IPS-15b (cell line): ENCODE measurements around the gene SPNS3.

Experiments used
- H3K27me3 ChIP-seq: one replicate; pipeline ENCODE4 v1.6.1; 2013; ENCODE audit warnings: low read length; ENCODE audit not compliant: control insufficient read depth, insufficient read depth
- H3K36me3 ChIP-seq: one replicate; pipeline ENCODE4 v1.6.1; 2013; ENCODE audit warnings: low read length; ENCODE audit not compliant: control insufficient read depth, insufficient read depth
- H3K4me1 ChIP-seq: one replicate; pipeline ENCODE4 v1.6.1; 2013; ENCODE audit warnings: mild to moderate bottlenecking, low read length; ENCODE audit not compliant: control insufficient read depth, insufficient read depth
- H3K4me3 ChIP-seq: one replicate; pipeline ENCODE4 v1.5.1; 2013; ENCODE audit warnings: low read depth, low read length
- H3K9ac ChIP-seq: one replicate; pipeline ENCODE4 v1.6.1; 2013; ENCODE audit warnings: low read depth, mild to moderate bottlenecking, low read length
- H3K9me3 ChIP-seq: one replicate; pipeline ENCODE4 v1.6.1; 2013; ENCODE audit warnings: mild to moderate bottlenecking, low read length; ENCODE audit not compliant: control insufficient read depth, insufficient read depth

Gene SPNS3

DNA sequence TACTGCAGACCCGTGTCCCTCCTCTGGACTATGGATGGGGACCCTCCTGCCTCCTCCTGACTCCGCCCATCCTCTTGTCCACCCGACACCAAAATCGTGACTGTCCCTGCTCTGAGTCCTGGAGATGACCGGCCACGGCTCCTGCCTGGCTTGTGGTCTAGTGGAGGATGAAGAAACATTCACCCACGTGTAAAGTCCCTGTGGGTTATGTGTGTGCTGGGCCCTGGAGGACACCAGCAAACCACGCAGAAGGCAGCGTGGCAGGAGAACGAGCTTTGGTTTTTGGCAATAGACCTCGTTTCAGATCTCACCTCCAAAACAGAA, 76.8 kb downstream of the SPNS3 start:
- H3K27me3 ChIP-seq: no peaks in the 10 kb centered on the region
- no peaks in the 10 kb centered on the region for H3K9me3 ChIP-seq
- no peak overlapping the region for H3K4me3 ChIP-seq
- H3K36me3 ChIP-seq: no peaks in the 10 kb centered on the region
- H3K4me1 ChIP-seq: no peaks in the 10 kb centered on the region
- H3K9ac ChIP-seq: no peak overlapping the region

DNA sequence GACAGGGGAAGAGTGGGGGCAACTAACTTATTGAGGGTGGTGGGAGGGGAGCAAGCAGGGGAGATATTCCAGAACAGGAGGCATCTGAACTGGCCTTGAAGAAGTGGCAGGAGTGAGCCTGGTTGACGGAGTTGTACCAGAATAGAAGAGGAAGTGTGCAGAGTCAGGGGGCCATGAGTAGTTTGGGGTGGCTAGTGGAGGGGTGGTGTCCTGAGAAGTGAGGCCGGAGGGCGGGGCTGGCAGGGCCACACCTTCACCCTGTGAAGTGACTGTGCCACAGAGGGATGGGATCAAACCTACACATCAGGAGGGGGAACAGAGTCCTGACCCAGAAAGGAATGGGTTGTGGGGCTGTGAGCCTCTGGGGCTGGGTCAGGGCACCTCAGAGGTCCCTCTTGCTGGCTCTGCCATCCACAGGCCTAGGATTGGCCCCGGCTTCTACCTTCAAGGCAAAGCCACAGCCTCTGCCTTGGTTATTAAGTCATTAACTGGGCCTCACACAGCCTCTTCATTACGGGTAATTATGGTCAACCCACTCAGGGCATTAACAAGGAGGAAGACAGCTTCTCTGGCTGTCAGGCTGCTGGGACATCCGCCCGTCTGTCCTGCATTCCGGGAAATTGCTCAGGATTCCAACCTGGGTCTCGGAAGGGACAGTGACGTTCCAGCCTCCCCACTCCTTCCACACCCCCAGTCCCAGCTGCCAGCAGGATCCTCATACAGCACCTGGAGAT, 77.6 kb downstream of the SPNS3 start:
- Histone ChIP-seq H3K9ac (no peak overlapping the region), H3K4me1 (no peaks in the 10 kb centered on the region)

DNA sequence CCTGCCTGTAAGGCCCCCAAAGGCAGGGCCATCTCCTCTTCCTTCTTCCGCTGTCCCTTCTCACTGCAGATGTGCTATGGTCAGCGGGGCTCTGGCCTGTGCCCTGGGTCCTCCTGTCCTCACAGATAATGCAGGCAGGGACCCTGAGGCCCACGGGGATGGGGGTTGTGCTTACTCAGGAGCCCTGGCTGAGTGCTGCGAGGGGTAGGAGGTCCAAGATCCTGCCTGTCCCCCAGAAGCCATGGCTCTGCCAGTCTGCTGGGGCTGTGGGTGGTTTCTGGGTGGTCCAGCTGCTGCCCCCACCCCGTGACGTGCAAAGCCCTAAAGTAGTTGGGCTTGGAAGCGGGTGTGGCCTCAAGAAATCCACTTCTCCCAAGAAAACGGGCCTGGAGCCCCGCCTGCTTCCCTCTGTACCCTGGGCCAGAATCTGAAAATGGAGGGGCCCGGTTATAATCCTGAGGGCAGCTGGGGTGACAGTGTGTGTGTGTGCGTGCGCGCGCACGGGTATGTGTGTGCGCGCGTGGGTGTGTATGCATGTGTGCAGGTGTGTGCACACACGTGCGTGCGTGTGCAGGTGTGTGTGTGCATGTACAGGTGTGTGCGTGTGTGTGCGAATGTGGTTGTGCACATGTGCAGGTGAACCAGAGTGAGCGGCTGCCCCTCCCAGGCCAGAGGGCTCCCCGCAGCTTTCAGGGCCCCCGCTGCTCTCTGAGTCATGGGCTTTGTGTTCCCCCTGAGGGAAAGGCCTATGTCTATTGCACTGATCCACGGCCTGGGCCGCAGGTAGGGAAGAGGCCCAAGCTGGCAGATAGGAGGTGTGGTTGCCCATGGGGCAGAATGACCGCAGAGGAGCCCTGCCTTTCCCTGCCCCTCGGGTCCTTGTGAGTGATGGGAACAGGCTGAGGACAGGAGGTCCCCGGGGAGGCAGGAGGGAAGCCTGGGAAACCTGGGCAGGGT, 78.7 kb downstream of the SPNS3 start:
- H3K27me3 ChIP-seq: no peaks in the 10 kb centered on the region
- H3K9me3 ChIP-seq: no peaks in the 10 kb centered on the region
- H3K4me1 ChIP-seq: no peaks in the 10 kb centered on the region
- no peak overlapping the region for H3K9ac ChIP-seq
- H3K4me3 ChIP-seq: no peak overlapping the region
- no peaks in the 10 kb centered on the region for H3K36me3 ChIP-seq

More for the DNA sequence above, 77.6 kb downstream of the SPNS3 start:
- Histone ChIP-seq H3K9me3 (no peaks in the 10 kb centered on the region), H3K36me3 (no peaks in the 10 kb centered on the region), H3K4me3 (no peak overlapping the region), H3K27me3 (no peaks in the 10 kb centered on the region)

DNA sequence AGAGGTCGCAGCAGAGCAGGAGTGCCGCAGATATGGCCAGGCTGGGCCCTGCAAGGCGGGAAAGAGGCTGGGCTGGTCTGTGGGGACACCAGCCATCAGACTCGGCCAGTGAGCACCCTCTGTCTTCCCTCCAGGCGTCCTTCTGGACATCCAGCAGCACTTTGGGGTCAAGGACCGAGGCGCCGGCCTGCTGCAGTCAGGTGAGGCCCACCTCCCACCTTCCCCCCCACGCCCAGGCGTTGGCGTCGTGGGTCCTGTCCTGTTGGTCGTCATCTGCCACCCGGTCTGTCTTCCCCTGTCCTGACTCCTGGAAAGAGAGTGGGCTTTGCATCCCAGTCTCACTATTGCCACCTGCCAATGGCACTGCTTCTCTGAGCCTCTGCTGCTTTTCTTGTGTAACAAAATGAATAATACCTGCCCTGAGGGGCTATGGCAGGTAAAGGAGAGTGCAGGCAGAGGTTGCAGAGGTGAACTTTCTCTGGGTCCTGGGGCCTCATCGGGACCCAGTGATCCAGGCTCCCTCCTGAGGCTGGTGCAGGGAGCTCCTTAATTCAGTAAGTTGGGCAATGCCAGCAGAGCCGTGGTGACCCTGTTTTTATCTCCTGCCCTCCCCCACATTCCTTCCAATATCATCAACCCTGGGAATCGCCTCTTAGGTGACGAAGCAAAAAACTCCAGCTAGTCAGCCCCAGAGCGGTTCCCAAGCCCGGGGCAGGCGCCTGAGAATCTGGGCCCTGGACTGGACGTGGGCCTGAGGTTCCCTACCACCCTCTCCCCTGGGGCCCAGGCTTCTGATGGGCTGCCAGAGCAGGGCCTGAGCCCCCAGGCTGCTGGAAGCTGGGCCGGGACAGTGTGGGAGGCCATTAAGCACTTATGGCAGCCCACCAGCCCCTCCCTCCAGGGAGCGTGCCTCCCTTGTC, 79.6 kb downstream of the SPNS3 start:
- no peak overlapping the region for H3K9ac ChIP-seq
- H3K4me3 ChIP-seq: no peak overlapping the region
- no peaks in the 10 kb centered on the region for H3K27me3 ChIP-seq
- no peaks in the 10 kb centered on the region for H3K36me3 ChIP-seq
- H3K4me1 ChIP-seq: no peaks in the 10 kb centered on the region
- no peaks in the 10 kb centered on the region for H3K9me3 ChIP-seq

DNA sequence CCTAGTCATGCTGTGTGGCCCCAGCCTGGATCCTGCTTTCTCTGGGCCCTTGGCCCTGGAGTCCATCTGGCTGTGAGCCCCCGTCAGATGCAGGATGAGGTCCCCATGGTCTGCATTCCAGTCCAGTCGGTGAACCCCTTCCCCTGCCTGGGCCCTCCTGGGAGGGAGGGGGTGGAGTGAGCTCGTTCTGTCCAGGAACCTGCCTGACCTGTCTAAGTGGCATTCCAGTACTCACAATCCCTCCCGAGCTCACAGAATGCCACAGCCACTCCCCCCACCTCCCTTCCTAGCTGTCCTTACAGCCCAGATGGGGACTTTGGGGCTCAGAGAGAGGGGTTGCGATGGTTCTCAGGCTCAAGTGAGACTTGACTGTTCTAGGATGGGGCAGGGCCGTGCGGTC, 80.5 kb downstream of the SPNS3 start:
- H3K36me3 ChIP-seq: no peaks in the 10 kb centered on the region
- no peak overlapping the region for H3K9ac ChIP-seq
- H3K4me3 ChIP-seq: no peak overlapping the region
- no peaks in the 10 kb centered on the region for H3K9me3 ChIP-seq
- H3K27me3 ChIP-seq: no peaks in the 10 kb centered on the region
- no peaks in the 10 kb centered on the region for H3K4me1 ChIP-seq

DNA sequence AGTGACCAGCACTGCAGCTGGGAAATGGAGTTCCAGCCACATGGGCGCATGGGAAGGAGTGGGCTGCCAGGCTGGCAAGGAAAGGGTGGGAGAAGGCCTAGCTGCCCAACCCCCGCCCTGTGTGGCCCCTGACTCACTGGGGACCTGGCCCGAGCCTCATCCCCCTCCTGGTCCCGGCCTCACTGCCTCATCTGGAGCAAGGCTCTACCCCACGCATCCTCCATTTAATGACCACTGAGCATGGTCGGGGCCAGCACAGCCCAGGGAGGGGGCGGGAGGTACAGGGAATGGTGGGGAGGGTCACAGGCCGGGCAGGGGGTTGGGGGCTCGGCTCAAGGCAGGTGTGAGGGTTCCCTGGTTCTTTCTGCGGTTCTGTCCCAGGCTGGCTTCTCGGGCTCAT, 81.0 kb downstream of the SPNS3 start:
- Histone ChIP-seq H3K9ac (no peak overlapping the region), H3K36me3 (no peaks in the 10 kb centered on the region), H3K9me3 (no peaks in the 10 kb centered on the region), H3K4me1 (no peaks in the 10 kb centered on the region), H3K4me3 (no peak overlapping the region), H3K27me3 (no peaks in the 10 kb centered on the region)

DNA sequence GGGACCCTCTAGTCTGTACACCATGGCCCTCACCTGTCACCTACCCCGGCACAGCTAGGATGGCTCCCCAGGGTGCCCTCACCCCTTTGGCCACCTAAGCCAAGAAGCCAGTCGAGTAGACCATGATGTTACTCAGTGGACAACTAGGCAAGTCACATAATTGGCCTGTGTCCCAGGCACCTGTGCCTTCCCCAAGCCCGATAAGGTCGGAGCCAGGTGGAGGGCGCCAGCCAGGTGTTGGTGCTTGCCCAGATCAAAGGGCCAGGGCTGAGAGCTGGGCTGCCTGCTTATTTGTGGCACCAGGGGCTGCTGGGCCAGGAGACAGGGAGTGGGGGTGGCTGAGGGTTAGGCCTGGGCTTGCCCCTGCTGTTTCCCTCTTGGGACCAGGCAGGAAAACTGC, 81.8 kb downstream of the SPNS3 start:
- H3K36me3 ChIP-seq: no peaks in the 10 kb centered on the region
- H3K9ac ChIP-seq: no peak overlapping the region
- H3K9me3 ChIP-seq: no peaks in the 10 kb centered on the region
- H3K27me3 ChIP-seq: no peaks in the 10 kb centered on the region
- no peaks in the 10 kb centered on the region for H3K4me1 ChIP-seq
- H3K4me3 ChIP-seq: no peak overlapping the region

DNA sequence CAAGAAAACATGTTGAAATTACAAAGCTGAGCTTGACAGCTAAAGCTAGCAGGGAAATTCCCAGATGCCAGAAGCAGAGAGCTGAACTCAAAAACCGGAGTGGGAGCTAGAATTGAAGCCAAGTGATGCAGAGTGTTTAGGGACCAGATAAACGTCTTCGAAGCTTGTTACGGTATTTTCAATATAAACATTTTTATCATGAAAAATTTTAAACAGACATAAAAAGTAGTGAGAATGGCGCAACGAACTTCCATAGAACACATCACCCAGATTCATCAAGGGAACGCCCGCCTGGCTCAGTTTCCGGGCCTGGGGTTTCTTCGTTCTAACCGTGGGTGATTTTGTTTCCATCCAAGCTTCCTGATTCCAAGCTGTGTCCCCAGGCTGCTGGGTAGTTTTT, 83.0 kb downstream of the SPNS3 start:
- H3K9me3 ChIP-seq: no peaks in the 10 kb centered on the region
- no peak overlapping the region for H3K4me3 ChIP-seq
- no peak overlapping the region for H3K9ac ChIP-seq
- H3K36me3 ChIP-seq: no peaks in the 10 kb centered on the region
- no peaks in the 10 kb centered on the region for H3K27me3 ChIP-seq
- H3K4me1 ChIP-seq: no peaks in the 10 kb centered on the region

DNA sequence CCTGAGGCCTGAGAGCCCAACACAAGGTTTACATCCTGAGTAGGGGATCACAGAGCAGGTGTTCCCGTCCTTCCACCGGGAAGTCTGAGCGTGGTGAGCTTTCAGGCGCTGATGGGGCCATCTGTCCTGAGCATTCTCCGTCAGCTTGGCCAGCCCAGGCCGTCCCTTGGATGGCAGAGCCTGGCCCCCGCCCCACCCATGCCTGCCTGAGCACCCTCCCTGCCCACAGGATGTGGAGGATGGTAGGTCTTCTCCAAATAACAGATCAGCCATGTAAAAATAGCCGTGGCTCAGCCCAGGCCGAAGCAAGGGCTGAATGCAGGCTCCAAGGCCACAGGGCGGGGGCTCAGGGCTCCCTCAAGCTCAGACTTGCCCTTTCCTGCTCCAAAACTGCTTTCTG, 85.2 kb downstream of the SPNS3 start:
- no peak overlapping the region for H3K9ac ChIP-seq
- no peak overlapping the region for H3K4me3 ChIP-seq

DNA sequence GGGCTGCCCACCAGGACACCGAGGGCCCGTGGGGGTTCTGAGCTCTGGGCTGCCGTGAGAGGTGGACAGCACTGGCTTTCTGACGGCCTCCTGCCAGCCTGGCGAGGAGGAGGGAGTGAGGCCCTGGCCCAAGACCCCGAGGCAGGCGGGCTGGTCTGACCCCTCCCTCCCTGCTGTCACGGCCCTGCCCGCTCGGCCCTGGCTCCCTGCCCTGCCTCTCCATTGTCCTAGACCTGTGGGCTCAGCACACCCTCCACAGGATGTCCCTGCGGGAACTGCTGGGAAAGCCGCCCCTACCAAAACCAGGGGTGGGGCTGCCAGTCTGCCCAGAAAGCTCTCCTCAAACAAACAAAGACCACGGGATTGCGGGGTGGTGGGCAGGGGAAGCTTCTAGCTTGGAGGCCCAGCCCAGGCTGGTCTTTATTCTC, 85.6 kb downstream of the SPNS3 start:
- Histone ChIP-seq H3K9me3 (no peaks in the 10 kb centered on the region), H3K4me1 (no peaks in the 10 kb centered on the region), H3K36me3 (no peaks in the 10 kb centered on the region), H3K27me3 (no peaks in the 10 kb centered on the region), H3K4me3 (no peak overlapping the region), H3K9ac (no peak overlapping the region)

More for the DNA sequence above, 85.2 kb downstream of the SPNS3 start:
- no peaks in the 10 kb centered on the region for H3K9me3 ChIP-seq
- H3K4me1 ChIP-seq: no peaks in the 10 kb centered on the region
- H3K36me3 ChIP-seq: no peaks in the 10 kb centered on the region
- no peaks in the 10 kb centered on the region for H3K27me3 ChIP-seq

DNA sequence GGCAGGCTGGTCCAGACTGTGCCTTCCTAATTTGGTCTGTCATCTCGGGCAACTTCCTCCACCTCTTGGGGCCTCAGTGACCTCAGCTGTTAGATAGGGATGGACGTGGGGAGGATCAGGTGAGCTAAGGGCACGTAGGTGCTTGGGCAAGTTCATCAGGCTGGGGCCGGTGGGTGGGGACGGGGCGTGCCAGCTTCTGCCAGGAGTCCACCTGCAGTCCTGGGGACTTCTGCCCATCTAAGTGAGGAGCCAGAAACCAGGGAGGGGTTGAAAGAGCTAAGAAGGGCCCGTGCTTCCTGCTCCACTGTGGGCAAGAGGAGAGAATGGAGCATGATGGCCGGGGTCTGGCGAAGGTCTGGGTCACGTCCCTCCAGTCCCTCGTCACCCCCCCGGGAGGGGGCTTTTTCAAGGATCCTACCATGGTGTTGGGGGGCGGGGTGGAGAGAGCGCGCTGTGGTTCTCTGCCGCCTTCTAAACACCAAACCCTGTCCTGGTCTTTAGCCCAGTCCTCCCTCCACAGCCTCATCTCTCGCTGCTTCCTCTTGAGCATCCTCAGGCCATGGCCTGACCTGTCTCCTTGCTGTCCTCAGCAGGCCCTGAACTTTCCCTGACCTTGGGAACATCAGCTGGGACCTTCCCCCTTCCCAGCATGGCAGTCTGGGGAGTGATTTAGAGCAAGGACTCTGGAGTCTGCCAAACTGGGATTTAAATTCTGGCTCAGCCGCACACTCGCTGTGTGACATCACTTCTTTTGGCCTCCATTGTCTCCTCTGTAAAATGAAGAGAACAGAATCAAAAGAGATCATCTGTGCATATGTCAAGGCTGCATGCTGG, 86.5 kb downstream of the SPNS3 start:
- H3K4me1 ChIP-seq: no peaks in the 10 kb centered on the region
- H3K4me3 ChIP-seq: no peak overlapping the region
- H3K36me3 ChIP-seq: no peaks in the 10 kb centered on the region
- H3K9me3 ChIP-seq: no peaks in the 10 kb centered on the region
- no peaks in the 10 kb centered on the region for H3K27me3 ChIP-seq
- H3K9ac ChIP-seq: no peak overlapping the region
